Lower leg skin (tissue), 4 donors: ENCODE data around the gene RNASEH2B. TPM values are rescaled to one million over a fixed set of nuclear protein-coding genes. Genes with fewer than 3 reads are reported as not detected.

ENCODE experiments used
- DNase-seq, 2 donors: peaks; one replicate each; pipeline ENCODE4 v3.0.0-alpha.2; 2019; ENCODE audit warnings: low spot score in 2 of 2
- H3K4me3 ChIP-seq: fragments of 200-600 bp; sonication (generic); 2 replicates; pipeline ENCODE4 v1.5.1; 2017; ENCODE audit warnings: mild to moderate bottlenecking, low read depth; ENCODE audit not compliant: poor library complexity, severe bottlenecking
- POLR2A ChIP-seq, 2 donors: fragments of 450-650 bp; IDR thresholded peaks; one replicate each; pipeline ENCODE4 v1.6.1; 2016 to 2017; ENCODE audit warnings: antibody characterized with exemption in 2 of 2, mild to moderate bottlenecking in 1 of 2, moderate library complexity in 1 of 2
- WGBS, 2 donors: methylation state at CpG; one replicate each; pipeline ENCODE4 v1.1.5; 2018; 5-methylcytosine and 5-hydroxymethylcytosine counted together
- intact Hi-C: fragments of 100-400 bp; cut with DNase I; formaldehyde crosslinking; loops from one replicate; pipeline ENCODE4 v1.15.0; 2023; ENCODE audit warnings: low total_unique reads
- total RNA-seq, 4 donors: library from RNA; depleted of rRNA; stranded (reverse); fragments of >200 nt; gene quantifications; one replicate each; pipeline ENCODE4 v1.1.0, GENCODE V29; 2016
- TF ChIP-seq, protein P1 (sequence below), 3 donors: fragments of 450-650 bp; IDR thresholded peaks; one replicate each; pipeline ENCODE4 v1.5.1; 2016; ENCODE audit warnings: antibody characterized with exemption in 3 of 3, mild to moderate bottlenecking in 3 of 3, moderate library complexity in 2 of 3

RNASEH2B gene
- total RNA-seq, 4 donors from 2014 or later = 22.8 to 47.9 (median 25.1) TPM

DNA sequence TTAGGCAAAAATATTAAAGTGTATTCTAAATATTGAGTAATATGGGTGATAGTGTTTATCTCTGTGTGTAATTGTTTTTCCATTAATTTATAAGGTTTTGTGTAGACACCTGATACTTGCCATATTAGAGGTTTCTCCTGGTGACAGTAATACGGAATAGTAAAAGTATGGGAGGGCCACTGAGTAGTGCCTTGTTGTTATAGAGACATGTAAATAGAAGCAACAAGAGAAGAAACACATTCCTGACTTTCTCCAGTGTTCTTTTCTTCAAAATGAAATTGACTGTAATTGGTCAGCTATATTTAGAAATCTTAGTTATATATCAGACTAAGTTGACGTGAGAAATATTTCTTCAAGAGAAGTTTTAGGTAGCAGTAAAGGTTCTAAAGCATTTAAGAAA lies 18.5 kb downstream of the RNASEH2B start:
- TF ChIP-seq, protein P1, sequence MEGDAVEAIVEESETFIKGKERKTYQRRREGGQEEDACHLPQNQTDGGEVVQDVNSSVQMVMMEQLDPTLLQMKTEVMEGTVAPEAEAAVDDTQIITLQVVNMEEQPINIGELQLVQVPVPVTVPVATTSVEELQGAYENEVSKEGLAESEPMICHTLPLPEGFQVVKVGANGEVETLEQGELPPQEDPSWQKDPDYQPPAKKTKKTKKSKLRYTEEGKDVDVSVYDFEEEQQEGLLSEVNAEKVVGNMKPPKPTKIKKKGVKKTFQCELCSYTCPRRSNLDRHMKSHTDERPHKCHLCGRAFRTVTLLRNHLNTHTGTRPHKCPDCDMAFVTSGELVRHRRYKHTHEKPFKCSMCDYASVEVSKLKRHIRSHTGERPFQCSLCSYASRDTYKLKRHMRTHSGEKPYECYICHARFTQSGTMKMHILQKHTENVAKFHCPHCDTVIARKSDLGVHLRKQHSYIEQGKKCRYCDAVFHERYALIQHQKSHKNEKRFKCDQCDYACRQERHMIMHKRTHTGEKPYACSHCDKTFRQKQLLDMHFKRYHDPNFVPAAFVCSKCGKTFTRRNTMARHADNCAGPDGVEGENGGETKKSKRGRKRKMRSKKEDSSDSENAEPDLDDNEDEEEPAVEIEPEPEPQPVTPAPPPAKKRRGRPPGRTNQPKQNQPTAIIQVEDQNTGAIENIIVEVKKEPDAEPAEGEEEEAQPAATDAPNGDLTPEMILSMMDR (IDR thresholded peaks at IDR 0.05) = no peak
- no peak for TF ChIP-seq POLR2A (IDR thresholded peaks at IDR 0.05)
- H3K4me3 ChIP-seq = no peak overlapping the region
- WGBS, 2 donors = 41 to 49% methylated on average over 2 of the region's 2 CpGs
- intact Hi-C loops = no loop called here
- DNase-seq = no peak

DNA sequence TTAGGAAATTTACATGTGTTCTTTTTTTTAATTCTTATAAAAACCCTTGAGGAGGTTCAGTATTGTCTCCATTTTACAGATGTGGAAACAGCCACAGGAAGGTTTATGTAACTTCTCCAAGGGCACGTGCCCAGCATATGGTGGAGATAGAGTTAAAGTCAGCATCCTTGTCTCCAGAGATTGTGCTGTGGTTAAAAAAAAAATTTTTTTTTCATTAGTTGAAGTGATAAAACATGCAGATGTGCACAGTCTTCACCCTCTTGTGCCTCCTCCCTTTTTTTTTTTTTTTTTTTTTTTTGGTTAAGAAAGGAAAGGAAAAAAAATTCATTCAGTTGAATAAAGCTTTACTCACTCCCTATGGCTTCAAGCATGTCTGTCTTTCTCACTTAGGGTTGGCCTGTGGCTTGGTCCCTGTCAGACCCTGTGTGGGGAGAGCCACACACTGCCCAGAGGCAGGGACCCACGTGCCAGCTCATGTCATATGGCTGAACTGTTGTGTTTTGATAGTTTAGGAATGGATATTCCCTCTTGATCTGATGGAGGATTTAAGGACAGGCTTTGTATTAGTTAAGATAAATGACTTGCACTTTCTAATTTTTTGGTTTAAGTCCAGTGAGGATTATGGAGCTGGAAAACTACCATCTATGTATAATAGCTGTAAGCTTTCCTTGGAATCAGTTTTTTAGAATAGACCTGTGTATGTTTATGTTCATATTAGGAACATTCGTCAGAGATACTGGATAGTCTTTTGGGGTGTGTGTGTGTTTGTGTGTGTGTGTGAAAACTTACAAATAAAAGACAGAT lies 19.3 kb downstream of the RNASEH2B start:
- intact Hi-C loops = no loop called here
- no peak overlapping the region for H3K4me3 ChIP-seq
- DNase-seq = no peak
- TF ChIP-seq, protein P1 (IDR thresholded peaks at IDR 0.05) = no peak
- TF ChIP-seq POLR2A (IDR thresholded peaks at IDR 0.05) = no peak
- WGBS, 2 donors = 54 to 59% methylated on average over 3 of the region's 3 CpGs

DNA sequence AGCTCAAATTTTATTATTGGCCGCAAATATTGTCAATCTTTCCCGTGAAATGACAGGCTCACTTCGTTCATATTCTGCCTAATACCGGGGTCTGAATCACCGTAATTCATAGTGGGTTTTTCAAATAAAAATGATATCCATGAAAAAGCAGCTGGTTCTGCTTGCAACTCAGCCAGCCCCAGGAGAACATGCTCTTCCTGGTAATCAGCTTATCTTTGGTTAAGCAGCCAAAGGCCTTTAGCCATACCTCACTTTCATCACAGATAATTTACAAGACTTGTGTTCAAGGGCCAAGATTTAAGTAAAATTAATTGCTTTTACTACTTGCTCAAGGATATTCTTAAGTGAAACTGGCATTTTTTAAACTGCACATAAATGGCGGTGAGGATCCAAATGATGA lies 22.5 kb downstream of the RNASEH2B start:
- intact Hi-C loops = no loop called here
- WGBS, 2 donors = 81 to 84% methylated on average over 6 of the region's 6 CpGs
- DNase-seq = no peak
- H3K4me3 ChIP-seq = no peak overlapping the region
- TF ChIP-seq, protein P1 (IDR thresholded peaks at IDR 0.05) = no peak
- no peak for TF ChIP-seq POLR2A (IDR thresholded peaks at IDR 0.05)

DNA sequence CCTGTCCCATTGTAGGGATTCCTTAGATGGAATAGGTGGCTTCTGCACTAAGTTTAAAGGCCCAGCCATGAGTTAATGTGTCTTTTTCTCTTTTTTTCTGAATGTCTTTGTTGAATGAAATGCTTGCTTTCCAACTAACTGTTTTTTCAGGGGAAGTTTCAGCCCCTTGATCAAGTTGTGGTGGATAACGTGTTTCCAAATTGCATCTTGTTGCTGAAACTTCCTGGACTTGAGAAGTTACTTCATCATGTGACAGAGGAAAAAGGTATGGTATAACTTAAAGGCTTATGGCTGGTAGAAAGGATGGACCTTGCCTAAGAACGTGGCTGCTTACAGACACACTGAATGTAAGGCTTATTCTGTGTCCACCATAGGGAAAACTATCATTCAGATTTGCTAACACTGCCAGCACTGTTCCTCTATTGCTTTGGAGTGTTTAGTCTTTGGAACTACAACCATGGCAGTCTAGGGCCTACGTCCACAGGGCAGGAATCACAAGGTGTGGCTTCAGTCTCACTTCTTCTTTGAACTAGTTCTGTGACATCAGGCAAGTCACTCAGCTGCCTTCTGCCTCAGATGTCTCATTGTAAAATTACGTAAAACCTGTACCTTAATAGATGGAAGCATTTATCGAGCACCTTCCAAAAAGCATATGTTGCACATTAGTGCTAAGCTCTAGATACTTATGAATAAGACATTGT lies 25.3 kb downstream of the RNASEH2B start:
- intact Hi-C loops = no loop called here
- no peak overlapping the region for H3K4me3 ChIP-seq
- 93 to 94% methylated on average over 5 of the region's 5 CpGs for WGBS, 2 donors
- no peak for DNase-seq
- TF ChIP-seq, protein P1 (IDR thresholded peaks at IDR 0.05) = no peak
- no peak for TF ChIP-seq POLR2A (IDR thresholded peaks at IDR 0.05)

DNA sequence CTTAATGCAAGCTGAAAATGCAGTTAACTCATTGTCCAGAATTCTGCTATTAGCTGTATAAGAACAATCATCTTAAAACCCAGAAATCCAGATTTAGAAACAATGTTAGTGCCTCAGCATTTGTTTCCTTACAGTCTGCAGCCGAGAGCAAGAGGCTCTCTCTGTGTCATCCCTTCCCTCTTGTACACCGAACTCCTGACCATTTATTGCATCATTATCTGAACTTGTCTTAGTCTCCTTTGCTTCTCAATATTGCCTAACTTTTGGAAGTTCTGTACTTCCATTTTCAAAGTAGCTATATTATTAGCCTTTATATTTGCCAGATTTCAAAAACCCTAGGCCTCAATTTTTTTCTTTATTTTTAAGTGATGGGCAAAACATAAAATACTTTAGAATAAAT lies 27.1 kb downstream of the RNASEH2B start:
- 85% methylated on average over 2 of the region's 2 CpGs for WGBS, 2 donors
- H3K4me3 ChIP-seq = no peak overlapping the region
- TF ChIP-seq, protein P1 (IDR thresholded peaks at IDR 0.05) = no peak
- no peak for TF ChIP-seq POLR2A (IDR thresholded peaks at IDR 0.05)
- intact Hi-C loops = no loop called here
- no peak for DNase-seq
